ENCODE measurements around the gene SAMSN1.

GRCh38 chr21:14550135-14550534 lies 4.0 kb upstream of the SAMSN1 start:
- TF ChIP-seq, protein P1, sequence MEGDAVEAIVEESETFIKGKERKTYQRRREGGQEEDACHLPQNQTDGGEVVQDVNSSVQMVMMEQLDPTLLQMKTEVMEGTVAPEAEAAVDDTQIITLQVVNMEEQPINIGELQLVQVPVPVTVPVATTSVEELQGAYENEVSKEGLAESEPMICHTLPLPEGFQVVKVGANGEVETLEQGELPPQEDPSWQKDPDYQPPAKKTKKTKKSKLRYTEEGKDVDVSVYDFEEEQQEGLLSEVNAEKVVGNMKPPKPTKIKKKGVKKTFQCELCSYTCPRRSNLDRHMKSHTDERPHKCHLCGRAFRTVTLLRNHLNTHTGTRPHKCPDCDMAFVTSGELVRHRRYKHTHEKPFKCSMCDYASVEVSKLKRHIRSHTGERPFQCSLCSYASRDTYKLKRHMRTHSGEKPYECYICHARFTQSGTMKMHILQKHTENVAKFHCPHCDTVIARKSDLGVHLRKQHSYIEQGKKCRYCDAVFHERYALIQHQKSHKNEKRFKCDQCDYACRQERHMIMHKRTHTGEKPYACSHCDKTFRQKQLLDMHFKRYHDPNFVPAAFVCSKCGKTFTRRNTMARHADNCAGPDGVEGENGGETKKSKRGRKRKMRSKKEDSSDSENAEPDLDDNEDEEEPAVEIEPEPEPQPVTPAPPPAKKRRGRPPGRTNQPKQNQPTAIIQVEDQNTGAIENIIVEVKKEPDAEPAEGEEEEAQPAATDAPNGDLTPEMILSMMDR (IDR thresholded peaks at IDR 0.05 in 4 of 5, conservative IDR thresholded peaks at IDR 0.05 in 1 of 5) = no peak
- no peak for TF ChIP-seq POLR2A (IDR thresholded peaks at IDR 0.05)
